Measurements from ENCODE around the gene GLT8D1.

Gene GLT8D1

GRCh38 chr3:52710512-52710911 is 4.9 kb upstream of the GLT8D1 start:
- no peak for TF ChIP-seq CTCF (IDR thresholded peaks at IDR 0.05; ENCODE audit: extremely low read depth, missing control alignments)
- peak; percentile 45 for DNase-seq (ENCODE audit: low spot score)

GRCh38 chr3:52707585-52707984 is 2.0 kb upstream of the GLT8D1 start:
- no peak for TF ChIP-seq CTCF (IDR thresholded peaks at IDR 0.05; ENCODE audit: extremely low read depth, missing control alignments)
- peak; percentile 56 for DNase-seq (ENCODE audit: low spot score)

GRCh38 chr3:52705438-52705687 is 228 bp downstream of the GLT8D1 start:
- DNase-seq (ENCODE audit: low spot score) = no peak
- TF ChIP-seq CTCF (IDR thresholded peaks at IDR 0.05; ENCODE audit: extremely low read depth, missing control alignments) = no peak

GRCh38 chr3:52704611-52705437 is 767 bp downstream of the GLT8D1 start:
- TF ChIP-seq CTCF (IDR thresholded peaks at IDR 0.05; ENCODE audit: extremely low read depth, missing control alignments) = no peak
- peak; percentile 29 for DNase-seq (ENCODE audit: low spot score)

GRCh38 chr3:52703341-52703740 is 2.2 kb downstream of the GLT8D1 start:
- no peak for DNase-seq (ENCODE audit: low spot score)
- no peak for TF ChIP-seq CTCF (IDR thresholded peaks at IDR 0.05; ENCODE audit: extremely low read depth, missing control alignments)

- TF ChIP-seq CTCF (IDR thresholded peaks at IDR 0.05; ENCODE audit: extremely low read depth, missing control alignments) = no peak
- no peak for DNase-seq (ENCODE audit: low spot score)
Measured at GRCh38 chr3:52697632-52697965, 8.0 kb downstream of the GLT8D1 start.

- TF ChIP-seq CTCF (IDR thresholded peaks at IDR 0.05; ENCODE audit: extremely low read depth, missing control alignments) = no peak
- DNase-seq (ENCODE audit: low spot score) = no peak
Measured at GRCh38 chr3:52696830-52697631, 8.6 kb downstream of the GLT8D1 start.
